ENCODE results near the gene AUTS2.

Gene AUTS2

GRCh38 chr7:70018700-70019099, 420.4 kb downstream of the AUTS2 start:
- no peak for DNase-seq

GRCh38 chr7:70027867-70028266, 429.6 kb downstream of the AUTS2 start:
- DNase-seq, result no peak

GRCh38 chr7:70028620-70029019, 430.3 kb downstream of the AUTS2 start:
- no peak for DNase-seq

GRCh38 chr7:70029993-70030392, 431.7 kb downstream of the AUTS2 start:
- no peak for DNase-seq

- DNase-seq, result no peak
These were observed 432.5 kb downstream of the AUTS2 start for GRCh38 chr7:70030745-70031144.

GRCh38 chr7:70031245-70031644, 433.0 kb downstream of the AUTS2 start:
- DNase-seq, result no peak

- DNase-seq, result no peak
These were observed 434.4 kb downstream of the AUTS2 start for GRCh38 chr7:70032649-70033048.

GRCh38 chr7:70033226-70033625, 435.0 kb downstream of the AUTS2 start:
- DNase-seq, result no peak

- DNase-seq, result no peak
These were observed 436.7 kb downstream of the AUTS2 start for GRCh38 chr7:70034999-70035398.

GRCh38 chr7:70035519-70035918, 437.2 kb downstream of the AUTS2 start:
- DNase-seq, result no peak

- no peak for DNase-seq
These were observed 437.7 kb downstream of the AUTS2 start for GRCh38 chr7:70035955-70036354.

GRCh38 chr7:70036695-70037094, 438.4 kb downstream of the AUTS2 start:
- DNase-seq, result peak in 2 of 58 donors; percentile 1

- DNase-seq, result no peak
These were observed 439.1 kb downstream of the AUTS2 start for GRCh38 chr7:70037171-70037933.

GRCh38 chr7:70040051-70040450, 441.8 kb downstream of the AUTS2 start:
- DNase-seq, result no peak

- peak in 1 of 58 donors; percentile 21 for DNase-seq
These were observed 442.9 kb downstream of the AUTS2 start for GRCh38 chr7:70040970-70041766.

- no peak for DNase-seq
These were observed 444.3 kb downstream of the AUTS2 start for GRCh38 chr7:70042533-70042932.

- DNase-seq, result no peak
These were observed 444.8 kb downstream of the AUTS2 start for GRCh38 chr7:70043015-70043538.

- DNase-seq, result no peak
These were observed 445.8 kb downstream of the AUTS2 start for GRCh38 chr7:70044064-70044463.

- DNase-seq, result no peak
These were observed 446.2 kb downstream of the AUTS2 start for GRCh38 chr7:70044525-70044924.

- DNase-seq, result no peak
These were observed 446.7 kb downstream of the AUTS2 start for GRCh38 chr7:70044981-70045380.

- no peak for DNase-seq
These were observed 449.1 kb downstream of the AUTS2 start for GRCh38 chr7:70047384-70047783.

- DNase-seq, result no peak
These were observed 449.7 kb downstream of the AUTS2 start for GRCh38 chr7:70047891-70048448.

All from anterior cingulate cortex (tissue), 58 donors.